HUES48 (cell line): ENCODE measurements around the gene CNTN6.
"Not testable (repeated sequence)": the region's sequence is repeated elsewhere in the genome, so short reads cannot be mapped to it uniquely, and the experiment has no call there.

Experiments
- H3K27ac ChIP-seq: one replicate; pipeline ENCODE4 v1.7.0; 2013; ENCODE audit warnings: low read depth, low read length, inconsistent platforms
- H3K27me3 ChIP-seq: 2 replicates; pipeline ENCODE4 v1.6.1; 2013; ENCODE audit warnings: mild to moderate bottlenecking, low read length; ENCODE audit not compliant: control insufficient read depth, insufficient read depth
- H3K36me3 ChIP-seq: 2 replicates; pipeline ENCODE4 v1.6.1; 2013; ENCODE audit warnings: low read length; ENCODE audit not compliant: control insufficient read depth, insufficient read depth
- H3K4me1 ChIP-seq: 2 replicates; pipeline ENCODE4 v1.6.1; 2013; ENCODE audit warnings: mild to moderate bottlenecking, low read length; ENCODE audit not compliant: control insufficient read depth, insufficient read depth
- H3K4me3 ChIP-seq: 2 replicates; pipeline ENCODE4 v1.5.1; 2013; ENCODE audit warnings: mild to moderate bottlenecking, low read depth, low read length
- H3K9ac ChIP-seq: 2 replicates; pipeline ENCODE4 v1.6.1; 2013; ENCODE audit warnings: mild to moderate bottlenecking, low read depth, low read length, moderate library complexity
- H3K9me3 ChIP-seq: 2 replicates; pipeline ENCODE4 v1.6.1; 2013; ENCODE audit warnings: low read length; ENCODE audit not compliant: control insufficient read depth, insufficient read depth

CNTN6 gene

GRCh38 chr3:1350885-1351284 lies 258.1 kb downstream of the CNTN6 start:
- H3K9ac ChIP-seq = no peak overlapping the region
- no peaks in the 10 kb centered on the region for H3K9me3 ChIP-seq
- H3K4me1 ChIP-seq = no peaks in the 10 kb centered on the region
- no peak overlapping the region for H3K4me3 ChIP-seq
- no peaks in the 10 kb centered on the region for H3K36me3 ChIP-seq
- H3K27me3 ChIP-seq = no peaks in the 10 kb centered on the region
- no peak overlapping the region for H3K27ac ChIP-seq

DNA sequence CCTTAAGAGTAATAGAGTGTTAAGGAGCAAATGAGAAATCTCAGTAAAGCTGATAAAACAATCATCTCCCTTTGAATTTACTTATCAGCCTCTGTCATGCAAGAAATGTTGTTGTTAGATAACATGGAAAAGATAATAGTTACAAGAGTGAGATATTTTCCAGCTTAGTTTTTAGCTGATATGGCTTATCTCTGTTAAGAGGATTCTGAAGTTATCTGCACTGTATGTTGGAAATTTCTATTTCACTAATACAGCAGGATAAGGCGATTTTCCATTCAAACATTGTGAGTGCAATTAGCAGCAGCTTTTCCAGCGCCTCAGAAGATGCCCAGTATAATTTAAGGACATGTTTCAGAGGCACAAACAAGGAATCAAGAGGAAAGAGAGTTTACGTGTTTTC lies 262.9 kb downstream of the CNTN6 start:
- Histone ChIP-seq H3K27ac (no peak overlapping the region), H3K4me1 (no peaks in the 10 kb centered on the region), H3K27me3 (no peaks in the 10 kb centered on the region), H3K36me3 (no peaks in the 10 kb centered on the region), H3K9me3 (no peaks in the 10 kb centered on the region), H3K9ac (no peak overlapping the region), H3K4me3 (no peak overlapping the region)

GRCh38 chr3:1356101-1356500 lies 263.3 kb downstream of the CNTN6 start:
- Histone ChIP-seq H3K4me3 (no peak overlapping the region), H3K27ac (no peak overlapping the region), H3K27me3 (no peaks in the 10 kb centered on the region), H3K9ac (no peak overlapping the region), H3K36me3 (no peaks in the 10 kb centered on the region), H3K4me1 (no peaks in the 10 kb centered on the region), H3K9me3 (no peaks in the 10 kb centered on the region)

DNA sequence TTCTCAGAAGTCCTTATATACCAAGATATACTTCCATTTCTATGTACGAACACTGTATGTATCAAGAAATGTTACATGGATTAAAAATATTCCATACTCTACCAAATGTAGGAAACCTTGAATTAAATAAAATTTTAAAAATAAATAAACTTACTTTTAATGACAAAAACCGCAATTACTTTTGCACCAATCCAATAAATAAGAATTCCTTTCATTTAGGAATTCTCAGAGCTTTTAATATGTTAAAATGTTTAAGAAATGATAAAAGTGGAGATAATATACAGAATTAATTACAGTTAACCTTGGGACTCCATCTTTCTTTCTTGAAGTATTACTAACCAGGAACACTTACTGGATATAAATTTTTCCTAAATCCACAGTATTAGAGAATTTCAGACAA lies 272.7 kb downstream of the CNTN6 start:
- Histone ChIP-seq H3K27ac (no peak overlapping the region), H3K9me3 (no peaks in the 10 kb centered on the region), H3K27me3 (no peaks in the 10 kb centered on the region), H3K4me3 (no peak overlapping the region), H3K36me3 (no peaks in the 10 kb centered on the region), H3K4me1 (no peaks in the 10 kb centered on the region), H3K9ac (no peak overlapping the region)

GRCh38 chr3:1374471-1374870 lies 281.6 kb downstream of the CNTN6 start:
- Histone ChIP-seq H3K27me3 (no peaks in the 10 kb centered on the region), H3K4me3 (no peak overlapping the region), H3K4me1 (peaks cover 9% of the 10 kb centered on the region; the same call in 1 of the 2 replicates), H3K9me3 (no peaks in the 10 kb centered on the region), H3K36me3 (no peaks in the 10 kb centered on the region), H3K9ac (no peak overlapping the region), H3K27ac (no peak overlapping the region)

GRCh38 chr3:1375145-1375544 lies 282.3 kb downstream of the CNTN6 start:
- Histone ChIP-seq H3K4me3 (no peak overlapping the region), H3K9me3 (no peaks in the 10 kb centered on the region), H3K9ac (no peak overlapping the region), H3K27ac (no peak overlapping the region), H3K4me1 (peaks cover 9% of the 10 kb centered on the region; the same call in 1 of the 2 replicates), H3K27me3 (no peaks in the 10 kb centered on the region), H3K36me3 (no peaks in the 10 kb centered on the region)

GRCh38 chr3:1380926-1381646 lies 288.3 kb downstream of the CNTN6 start:
- Histone ChIP-seq H3K9me3 (no peaks in the 10 kb centered on the region), H3K4me3 (no peak overlapping the region), H3K4me1 (0 out of 2 replicates have a peak, but pooled peaks cover 2% of the 10 kb centered on the region), H3K9ac (no peak overlapping the region), H3K27ac (no peak overlapping the region), H3K27me3 (no peaks in the 10 kb centered on the region), H3K36me3 (no peaks in the 10 kb centered on the region)

DNA sequence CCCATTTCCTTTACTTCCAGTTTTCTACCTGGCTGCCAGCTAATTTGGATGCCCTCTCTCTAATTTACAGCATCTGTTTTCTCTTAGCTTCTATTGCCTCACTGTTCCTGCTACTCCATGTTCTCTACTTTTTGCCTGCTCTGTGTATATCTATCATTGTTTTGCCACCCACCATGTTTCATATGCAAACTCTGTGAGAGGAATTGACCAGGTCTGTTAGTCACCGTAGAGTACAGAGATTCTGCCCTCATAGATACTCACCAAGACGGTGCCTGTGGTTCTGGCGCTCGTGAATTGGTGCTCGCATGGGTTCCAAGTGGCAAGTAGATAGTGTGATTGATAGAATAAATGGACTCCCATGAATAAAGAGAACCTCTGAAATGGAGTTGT lies 288.8 kb downstream of the CNTN6 start:
- Histone ChIP-seq H3K9me3 (no peaks in the 10 kb centered on the region), H3K36me3 (no peaks in the 10 kb centered on the region), H3K27ac (no peak overlapping the region), H3K4me3 (no peak overlapping the region), H3K9ac (no peak overlapping the region), H3K27me3 (no peaks in the 10 kb centered on the region), H3K4me1 (no peaks in the 10 kb centered on the region)

DNA sequence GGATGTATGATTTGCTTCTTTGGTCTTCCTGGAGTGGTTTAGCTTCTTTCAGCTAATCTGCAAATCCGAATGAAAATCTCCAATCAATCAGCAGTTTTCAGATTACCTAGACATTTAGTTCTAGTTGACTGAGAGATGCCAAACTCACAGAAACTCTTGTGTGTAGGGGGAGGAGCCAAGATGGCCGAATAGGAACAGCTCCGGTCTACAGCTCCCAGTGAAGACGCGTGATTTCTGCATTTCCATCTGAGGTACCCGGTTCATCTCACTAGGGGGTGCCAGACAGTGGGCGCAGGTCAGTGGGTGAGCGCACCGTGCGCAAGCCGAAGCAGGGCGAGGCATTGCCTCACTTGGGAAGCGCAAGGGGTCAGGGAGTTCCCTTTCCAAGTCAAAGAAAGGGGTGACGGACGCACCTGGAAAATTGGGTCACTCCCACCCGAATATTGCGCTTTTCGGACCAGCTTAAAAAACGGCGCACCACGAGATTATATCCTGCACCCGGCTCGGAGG lies 294.6 kb downstream of the CNTN6 start:
- H3K9ac ChIP-seq, H3K36me3 ChIP-seq, H3K27me3 ChIP-seq, H3K4me3 ChIP-seq, H3K9me3 ChIP-seq, H3K27ac ChIP-seq, H3K4me1 ChIP-seq: not testable (repeated sequence)

DNA sequence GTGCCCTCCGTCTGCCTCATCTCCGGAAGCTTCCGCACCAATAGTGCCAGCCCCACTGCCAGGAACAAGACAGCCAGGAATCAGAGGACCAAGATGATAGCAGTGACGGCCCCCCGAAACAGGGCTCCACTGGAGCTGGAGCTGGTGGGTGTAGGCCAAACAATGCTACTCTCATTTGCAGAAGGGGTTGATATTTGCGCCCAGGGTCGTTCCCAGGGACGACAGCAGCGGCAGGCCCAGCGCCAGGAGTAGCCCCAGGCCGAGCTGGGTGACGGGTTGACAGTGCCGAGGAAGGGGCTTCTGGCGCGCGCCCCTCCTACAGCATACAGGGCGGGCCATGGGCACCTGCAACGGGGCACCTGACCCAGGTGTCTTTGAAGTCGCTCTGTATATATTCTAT lies 301.4 kb downstream of the CNTN6 start:
- Histone ChIP-seq H3K36me3 (no peaks in the 10 kb centered on the region), H3K27me3 (no peaks in the 10 kb centered on the region), H3K27ac (no peak overlapping the region), H3K9me3 (no peaks in the 10 kb centered on the region), H3K4me3 (no peak overlapping the region), H3K4me1 (no peaks in the 10 kb centered on the region), H3K9ac (no peak overlapping the region)

DNA sequence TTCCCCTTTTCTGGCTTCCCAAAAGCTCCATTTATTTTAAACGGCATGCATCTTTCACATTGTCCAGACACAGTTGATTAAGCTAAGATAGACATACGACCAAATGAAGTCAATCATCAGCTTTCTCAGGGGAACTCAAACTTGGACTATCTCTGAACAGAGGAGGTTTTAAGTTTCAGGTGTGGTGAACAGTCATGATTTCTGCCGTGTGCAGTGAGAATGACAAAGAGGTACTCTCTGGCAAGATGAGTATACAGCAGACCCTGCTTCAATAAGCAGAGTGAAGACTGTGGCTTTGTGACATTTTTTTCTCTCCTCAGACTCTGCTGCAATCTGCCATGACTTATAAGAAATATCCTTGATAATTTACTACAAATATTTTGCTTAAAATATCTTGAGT lies 307.7 kb downstream of the CNTN6 start:
- H3K9ac ChIP-seq = no peak overlapping the region
- no peaks in the 10 kb centered on the region for H3K27me3 ChIP-seq
- peaks cover 11% of the 10 kb centered on the region; the same call in 1 of the 2 replicates for H3K4me1 ChIP-seq
- H3K36me3 ChIP-seq = no peaks in the 10 kb centered on the region
- H3K9me3 ChIP-seq = no peaks in the 10 kb centered on the region
- no peak overlapping the region for H3K4me3 ChIP-seq
- no peak overlapping the region for H3K27ac ChIP-seq
